ENCODE results near the gene GMPR. TPM values are rescaled to one million over a fixed set of nuclear protein-coding genes. Genes with fewer than 3 reads are reported as not detected.
A peak's percentile ranks its signal among the peaks of the same experiment; 100 is the strongest.

The GMPR gene
- 1 to 10 TPM; 2.5 to 7.0 (median 2.7) TPM for polyA plus RNA-seq

DNA sequence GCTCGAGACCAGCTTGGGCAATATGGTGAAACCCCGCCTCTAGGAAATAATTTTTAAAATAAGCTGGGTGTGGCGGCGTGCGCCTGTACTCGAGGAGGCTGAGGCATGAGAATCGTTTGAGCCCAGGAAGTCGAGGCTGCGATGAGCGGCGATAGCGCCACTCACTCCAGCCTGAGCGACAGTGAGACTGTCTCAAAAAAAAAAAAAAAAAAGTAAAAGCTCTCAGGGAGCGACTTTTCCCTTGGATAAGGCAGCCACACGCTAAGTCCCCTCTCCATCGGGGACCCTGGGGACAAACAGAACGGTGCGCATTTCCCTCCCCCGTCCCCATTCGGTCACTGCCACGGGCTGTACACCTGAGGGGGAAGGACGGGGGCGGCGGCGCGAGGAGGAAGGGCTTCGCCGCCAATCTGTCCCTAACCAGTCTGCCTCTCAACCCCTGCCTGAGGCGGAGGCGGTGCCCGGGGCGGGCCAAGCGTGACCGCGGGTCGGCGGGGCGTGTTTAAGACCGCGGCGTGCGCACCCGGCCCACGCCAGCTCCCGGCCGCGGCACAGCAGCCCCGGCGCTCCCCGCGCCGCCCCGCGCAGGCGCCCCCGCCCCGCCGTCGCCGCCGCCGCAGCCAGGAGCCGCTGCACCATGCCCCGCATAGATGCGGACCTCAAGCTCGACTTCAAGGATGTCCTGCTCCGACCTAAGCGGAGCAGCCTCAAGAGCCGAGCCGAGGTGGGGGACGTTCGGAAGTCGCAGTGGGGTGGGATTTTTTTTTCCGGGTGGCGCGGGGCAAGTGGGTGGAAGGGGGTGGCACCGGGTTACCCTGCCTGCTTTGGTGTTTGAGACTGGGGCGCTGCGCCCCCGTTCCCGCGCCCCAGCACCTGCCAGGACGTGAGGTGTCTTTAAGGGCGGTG, at the start of gene GMPR:
Gene GMPR (plus strand): TSS at position 531 of the 906 bp plus-strand sequence. CDS start 107 bp downstream, at position 638.
- H3K9me3 Mint-ChIP-seq: no peaks in the 10 kb centered on the region
- H3K27me3 Mint-ChIP-seq (ENCODE audit: low read depth in 3 of 3): peaks cover 3 to 13% (median 7%) of the 10 kb centered on the region in 3 donors
- peak within 1 kb of the TSS in 5 of 6 donors; percentile 42 to 92 (median 58) for H3K27ac Mint-ChIP-seq
- peak within 1 kb of the TSS; percentile 87 to 99 (median 94) for H3K4me3 Mint-ChIP-seq
- H3K4me1 Mint-ChIP-seq: peaks cover 29 to 31% of the 10 kb centered on the region in 2 donors
- H3K36me3 Mint-ChIP-seq: no peaks in the 10 kb centered on the region
- DNase-seq: peak; percentile 81 to 84 (median 83)

DNA sequence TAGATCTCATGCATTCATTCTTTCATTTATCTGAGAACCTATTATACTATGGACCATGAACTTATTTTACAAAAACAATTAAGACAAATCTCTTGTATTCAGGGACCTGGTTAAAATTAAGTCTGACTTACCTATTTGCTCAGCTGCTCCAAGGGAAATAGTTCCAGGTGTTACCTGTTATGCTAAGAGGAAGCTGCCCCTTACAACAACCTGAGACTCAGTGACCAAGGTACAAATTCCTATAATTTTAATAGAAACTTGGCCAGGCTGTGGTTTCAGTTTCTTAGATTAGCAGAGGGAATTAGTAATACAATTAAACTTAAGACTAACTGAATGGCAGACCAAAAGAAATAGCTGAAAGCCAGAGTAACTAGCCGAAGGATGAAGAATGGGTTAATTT, 48.2 kb upstream of the GMPR start:
- Mint-ChIP-seq H3K4me1 (no peaks in the 10 kb centered on the region), H3K9me3 (no peaks in the 10 kb centered on the region), H3K4me3 (no peak overlapping the region), H3K27ac (no peak overlapping the region), H3K36me3 (no peaks in the 10 kb centered on the region), H3K27me3 (ENCODE audit: low read depth in 3 of 3) (peaks cover 0 to 4% (median 0%) of the 10 kb centered on the region in 3 donors)
- DNase-seq: no peak

DNA sequence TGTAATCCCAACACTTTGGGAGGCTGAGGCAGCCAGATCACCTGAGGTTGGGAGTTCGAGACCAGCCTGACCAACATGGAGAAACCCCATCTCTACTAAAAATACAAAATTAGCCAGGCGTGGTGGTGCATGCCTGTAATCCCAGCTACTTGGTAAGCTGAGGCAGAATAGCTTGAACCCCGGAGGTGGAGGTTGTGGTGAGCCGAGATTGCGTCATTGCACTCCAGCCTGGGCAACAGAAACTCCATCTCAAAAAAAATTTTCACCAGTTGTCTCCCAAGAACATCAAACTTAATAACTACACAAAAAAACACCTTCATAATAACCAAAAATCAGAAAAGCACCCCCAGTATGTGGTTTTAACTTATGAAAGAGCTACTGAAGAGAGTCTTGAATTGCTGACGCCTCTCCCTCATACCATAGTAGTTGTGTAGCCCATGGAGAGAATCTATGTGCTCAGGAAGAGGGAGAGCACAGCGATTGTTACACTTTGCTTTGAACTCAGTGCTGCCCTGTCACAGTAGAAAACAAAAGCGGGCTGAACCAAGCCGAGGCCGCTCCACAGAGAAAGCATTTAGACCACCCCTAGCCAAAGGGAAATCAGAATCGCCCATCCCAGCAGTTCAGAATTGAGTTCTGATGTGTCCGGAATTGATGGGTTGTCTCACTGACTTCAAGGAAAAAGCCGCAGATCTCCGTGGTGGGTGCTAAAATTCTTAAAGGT, 42.0 kb upstream of the GMPR start:
- Mint-ChIP-seq H3K27ac (no peak overlapping the region), H3K9me3 (peaks cover 0 to 1% (median 0%) of the 10 kb centered on the region in 6 donors), H3K27me3 (ENCODE audit: low read depth in 3 of 3) (peaks cover 0 to 3% (median 2%) of the 10 kb centered on the region in 3 donors), H3K4me3 (no peak overlapping the region), H3K4me1 (no peaks in the 10 kb centered on the region), H3K36me3 (no peaks in the 10 kb centered on the region)
- no peak for DNase-seq

DNA sequence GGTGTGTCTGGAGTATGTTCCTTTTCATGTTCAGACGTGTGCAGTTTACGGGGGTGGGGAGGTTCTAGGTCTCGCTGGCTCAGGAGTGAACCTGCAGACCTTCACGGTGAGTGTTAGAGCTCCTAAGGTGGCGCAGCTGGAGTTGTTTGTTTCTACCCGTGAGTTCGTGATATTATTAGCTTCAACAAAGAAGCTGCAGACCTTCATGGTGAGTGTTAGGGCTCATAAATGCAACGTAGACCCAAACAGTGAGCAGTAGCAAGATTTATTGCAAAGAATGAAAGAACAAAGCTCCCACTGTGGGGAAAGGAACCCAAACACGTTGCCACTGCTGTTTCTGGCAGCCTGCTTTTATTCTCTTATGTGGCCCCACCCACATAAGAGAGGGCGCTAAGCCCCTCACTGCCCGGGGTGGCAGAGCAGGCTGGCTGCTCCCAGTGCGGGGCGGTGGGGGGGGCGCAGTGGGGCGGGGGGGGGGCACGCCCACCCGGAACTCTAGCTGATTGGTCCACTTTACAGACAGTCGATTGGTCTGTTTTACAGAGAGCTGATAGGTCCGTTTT, 41.3 kb upstream of the GMPR start:
- Mint-ChIP-seq H3K4me1 (no peaks in the 10 kb centered on the region), H3K27me3 (ENCODE audit: low read depth in 3 of 3) (peaks cover 3 to 5% (median 3%) of the 10 kb centered on the region in 3 donors), H3K27ac (no peak overlapping the region), H3K4me3 (no peak overlapping the region), H3K9me3 (peaks cover 0 to 1% (median 0%) of the 10 kb centered on the region in 6 donors), H3K36me3 (no peaks in the 10 kb centered on the region)
- DNase-seq: no peak

DNA sequence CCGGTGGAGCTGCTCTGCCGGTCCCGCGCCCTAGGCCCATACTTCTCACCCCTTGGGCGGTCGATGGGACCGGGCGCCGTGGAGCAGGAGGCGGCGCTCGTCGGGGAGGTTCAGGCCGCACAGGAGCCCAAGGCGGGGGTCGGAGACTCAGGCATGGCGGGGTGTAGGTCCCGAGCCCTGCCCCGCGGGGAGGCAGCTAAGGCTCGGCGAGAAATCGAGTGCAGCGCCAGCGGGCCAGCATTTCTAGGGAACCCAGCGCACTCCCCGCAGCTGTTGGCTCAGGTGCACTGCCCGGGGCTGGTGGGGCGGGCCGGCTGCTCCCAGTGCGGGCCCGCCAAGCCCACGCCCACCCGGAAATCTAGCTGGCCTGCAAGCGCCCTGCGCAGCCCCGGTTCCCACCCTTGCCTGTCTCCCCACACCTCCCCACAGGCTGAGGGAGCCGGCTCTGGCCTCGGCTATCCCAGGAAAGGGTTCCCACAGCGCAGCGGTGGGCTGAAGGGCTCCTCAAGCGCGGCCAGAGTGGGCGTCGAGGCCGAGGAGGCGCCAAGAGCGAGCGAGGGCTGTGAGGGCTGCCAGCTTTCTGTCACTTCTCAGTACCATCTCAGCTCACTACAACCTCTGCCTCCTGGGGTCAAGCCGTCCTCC, 40.2 kb upstream of the GMPR start:
- H3K4me1 Mint-ChIP-seq: no peaks in the 10 kb centered on the region
- peaks cover 0 to 1% (median 0%) of the 10 kb centered on the region in 6 donors for H3K9me3 Mint-ChIP-seq
- DNase-seq: no peak
- H3K36me3 Mint-ChIP-seq: no peaks in the 10 kb centered on the region
- H3K27ac Mint-ChIP-seq: no peak overlapping the region
- H3K27me3 Mint-ChIP-seq (ENCODE audit: low read depth in 3 of 3): peaks cover 3 to 5% (median 3%) of the 10 kb centered on the region in 3 donors
- no peak overlapping the region for H3K4me3 Mint-ChIP-seq

DNA sequence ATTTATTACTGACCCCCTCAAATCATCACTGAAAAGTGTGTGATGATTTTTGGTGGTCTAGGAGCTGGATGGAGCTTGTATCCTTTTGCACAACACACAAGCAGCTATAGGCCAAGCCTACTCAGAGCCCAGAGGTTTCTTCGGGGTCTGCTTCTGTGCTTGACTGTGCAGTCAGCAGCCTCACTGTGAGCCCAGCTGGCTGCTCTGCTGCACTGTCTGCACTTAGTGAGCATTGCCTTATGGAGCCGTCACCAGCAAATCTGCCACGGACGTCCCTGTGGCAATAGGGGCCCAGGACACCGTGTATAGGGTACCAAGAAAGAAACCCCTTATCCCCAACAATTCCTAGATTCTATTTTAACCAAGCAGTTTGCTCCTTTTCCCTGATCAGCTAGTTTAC, 38.6 kb upstream of the GMPR start:
- no peak for DNase-seq
- Mint-ChIP-seq H3K27me3 (ENCODE audit: low read depth in 3 of 3) (peaks cover 3 to 5% (median 3%) of the 10 kb centered on the region in 3 donors), H3K36me3 (no peaks in the 10 kb centered on the region), H3K4me1 (no peaks in the 10 kb centered on the region), H3K27ac (peak overlapping the region in 1 of 6 donors; percentile 16), H3K4me3 (no peak overlapping the region), H3K9me3 (peaks cover 0 to 1% (median 0%) of the 10 kb centered on the region in 6 donors)

DNA sequence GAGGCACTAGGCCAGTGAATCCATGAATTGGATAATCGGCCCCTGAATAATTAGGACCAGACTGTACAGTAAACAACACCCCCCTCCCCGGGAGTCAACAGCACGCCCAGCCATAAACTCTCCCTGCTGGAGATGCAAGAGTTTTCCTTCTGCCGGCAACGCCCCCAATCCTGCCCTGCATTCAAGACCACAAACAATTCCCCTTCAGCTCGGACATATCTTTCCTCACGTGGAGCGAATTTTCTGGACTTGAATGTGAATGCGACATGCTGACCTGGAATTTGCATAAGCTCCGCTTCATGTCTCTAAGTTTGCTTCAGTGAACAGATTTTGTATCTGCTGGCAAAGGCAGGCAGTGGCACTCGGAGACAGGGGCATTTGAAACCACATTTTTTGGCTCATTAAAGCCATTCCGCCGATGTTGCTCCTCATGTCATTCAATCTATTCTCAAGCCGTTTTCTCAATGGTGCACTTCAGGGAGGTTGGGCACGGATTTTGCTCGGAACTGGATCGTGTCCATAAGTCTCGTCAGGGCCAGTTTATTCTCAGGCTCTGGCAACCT, 38.0 kb upstream of the GMPR start:
- H3K4me3 Mint-ChIP-seq: no peak overlapping the region
- peaks cover 0 to 1% (median 0%) of the 10 kb centered on the region in 6 donors for H3K9me3 Mint-ChIP-seq
- H3K27me3 Mint-ChIP-seq (ENCODE audit: low read depth in 3 of 3): peaks cover 3 to 5% (median 3%) of the 10 kb centered on the region in 3 donors
- no peaks in the 10 kb centered on the region for H3K4me1 Mint-ChIP-seq
- no peaks in the 10 kb centered on the region for H3K36me3 Mint-ChIP-seq
- no peak for DNase-seq
- no peak overlapping the region for H3K27ac Mint-ChIP-seq

DNA sequence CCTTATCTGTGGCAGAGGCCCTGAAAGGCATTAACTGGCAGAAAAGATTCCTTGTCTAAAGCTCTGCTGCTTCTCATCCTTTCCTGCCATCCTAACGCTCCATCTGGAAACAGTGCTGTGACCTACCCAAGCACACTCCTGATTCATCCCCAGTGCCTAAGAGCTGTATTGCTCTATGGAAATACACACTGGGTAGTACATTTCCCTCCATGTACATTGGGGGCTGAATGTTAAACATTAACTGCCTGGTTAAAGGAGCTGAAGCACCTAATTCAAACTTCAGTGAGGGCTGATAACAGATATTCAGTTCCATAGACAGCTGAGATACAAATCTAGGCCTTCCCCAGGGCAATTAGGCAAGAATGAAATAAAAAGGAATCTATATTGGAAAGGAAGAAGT, 36.7 kb upstream of the GMPR start:
- DNase-seq: no peak
- peaks cover 3 to 5% (median 3%) of the 10 kb centered on the region in 3 donors for H3K27me3 Mint-ChIP-seq (ENCODE audit: low read depth in 3 of 3)
- no peak overlapping the region for H3K4me3 Mint-ChIP-seq
- peaks cover 3 to 5% of the 10 kb centered on the region in 2 donors for H3K4me1 Mint-ChIP-seq
- H3K27ac Mint-ChIP-seq: no peak overlapping the region
- no peaks in the 10 kb centered on the region for H3K36me3 Mint-ChIP-seq
- H3K9me3 Mint-ChIP-seq: peaks cover 0 to 1% (median 0%) of the 10 kb centered on the region in 6 donors

DNA sequence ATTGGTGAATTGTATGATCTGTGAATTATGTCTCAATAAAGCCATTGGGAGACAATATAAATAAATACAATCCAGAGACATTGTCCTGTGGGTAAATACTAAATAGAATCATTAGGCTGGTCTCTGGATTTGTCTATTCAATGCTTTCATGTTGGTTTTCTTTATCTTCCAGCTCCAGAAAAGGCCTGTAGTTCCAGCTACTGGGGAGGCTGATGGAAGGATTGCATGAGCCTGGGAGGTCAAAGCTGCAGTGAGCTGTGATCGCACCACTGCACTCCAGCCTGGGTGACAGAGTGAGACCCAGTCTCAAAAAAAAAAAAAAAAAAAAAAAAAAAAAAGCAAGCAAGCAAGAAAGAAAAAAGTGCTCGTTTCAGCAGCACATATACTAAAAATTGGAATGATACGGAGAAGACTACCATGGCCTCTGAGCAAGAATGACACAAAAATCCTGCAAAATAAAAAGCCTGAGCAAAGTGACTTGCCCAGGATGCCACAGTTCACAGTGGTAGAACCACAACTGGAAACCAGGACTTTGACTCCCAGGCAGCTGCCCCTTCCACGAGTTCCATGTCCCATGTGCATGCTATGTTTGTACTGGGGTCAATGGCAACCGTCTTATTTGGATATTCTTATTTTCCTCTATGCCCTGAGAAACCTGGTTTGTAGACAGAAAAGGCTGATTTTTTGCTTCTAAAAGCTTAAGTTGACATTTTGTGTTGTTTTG, 33.6 kb upstream of the GMPR start:
- no peak overlapping the region for H3K27ac Mint-ChIP-seq
- no peak for DNase-seq
- H3K36me3 Mint-ChIP-seq: no peaks in the 10 kb centered on the region
- peaks cover 3 to 5% of the 10 kb centered on the region in 2 donors for H3K4me1 Mint-ChIP-seq
- H3K27me3 Mint-ChIP-seq (ENCODE audit: low read depth in 3 of 3): peaks cover 0 to 10% (median 5%) of the 10 kb centered on the region in 3 donors
- H3K4me3 Mint-ChIP-seq: no peak overlapping the region
- peaks cover 0 to 1% (median 0%) of the 10 kb centered on the region in 6 donors for H3K9me3 Mint-ChIP-seq

DNA sequence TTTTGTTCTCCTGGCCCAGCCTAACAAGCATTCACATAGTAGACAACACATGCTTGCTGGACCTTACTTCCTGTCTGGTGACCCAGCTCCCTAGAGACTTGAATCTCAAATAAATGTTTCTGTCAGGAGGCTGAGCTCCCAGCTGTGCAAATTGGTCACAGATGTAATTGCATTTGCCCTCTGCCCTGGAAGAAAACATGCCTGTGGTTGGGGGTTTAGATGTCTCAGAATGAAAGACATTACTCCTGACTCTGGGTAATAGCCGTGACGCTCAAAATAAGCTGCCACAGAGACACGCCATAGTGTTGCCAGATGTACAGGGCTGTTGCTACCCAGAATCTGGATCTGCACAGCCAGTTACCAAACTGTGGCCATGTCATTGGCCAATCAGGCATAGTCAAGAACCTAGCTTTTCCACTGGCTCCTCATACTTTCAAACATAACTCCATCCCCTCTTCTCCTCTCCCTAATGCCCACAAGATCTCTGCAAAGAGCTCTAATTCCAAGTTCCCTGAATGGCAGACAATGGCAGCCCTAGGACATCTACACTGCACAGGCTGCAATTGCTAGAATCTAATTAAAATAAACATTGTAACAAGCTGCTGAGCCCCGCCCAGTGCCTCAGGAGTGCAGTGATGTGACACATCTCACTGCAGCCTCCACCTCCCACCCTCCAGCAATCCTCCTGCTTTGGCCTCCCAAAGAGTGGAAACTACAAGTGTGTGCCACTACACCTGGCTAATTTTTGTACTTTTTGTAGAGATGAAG, 32.8 kb upstream of the GMPR start:
- Mint-ChIP-seq H3K4me3 (no peak overlapping the region), H3K27me3 (ENCODE audit: low read depth in 3 of 3) (peaks cover under 1 to 10% (median 5%) of the 10 kb centered on the region in 3 donors), H3K4me1 (peaks cover 3 to 5% of the 10 kb centered on the region in 2 donors), H3K36me3 (no peaks in the 10 kb centered on the region), H3K9me3 (peaks cover 0 to 1% (median 0%) of the 10 kb centered on the region in 6 donors), H3K27ac (no peak overlapping the region)
- no peak for DNase-seq

DNA sequence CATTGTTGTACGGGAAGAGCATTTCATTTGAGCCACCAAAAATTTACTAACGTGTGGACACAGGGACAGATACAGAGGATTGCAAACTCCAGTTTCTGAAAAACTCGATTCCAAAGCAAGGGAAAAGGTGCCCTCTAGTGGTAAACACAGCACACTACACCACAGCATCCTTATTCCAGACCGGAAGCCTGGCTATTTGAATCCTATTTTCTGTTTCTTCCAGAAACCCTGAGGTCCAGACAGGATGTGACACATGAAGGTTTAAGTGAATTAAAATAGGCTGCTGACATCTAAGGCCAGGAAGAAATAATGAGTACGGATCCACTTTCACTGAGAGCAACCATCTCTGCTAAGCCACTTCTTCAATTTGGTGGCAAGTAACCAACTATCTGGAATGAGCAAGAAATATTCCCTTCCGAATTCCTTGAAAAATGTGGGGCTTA, 31.8 kb upstream of the GMPR start:
- Mint-ChIP-seq H3K4me3 (no peak overlapping the region), H3K27ac (no peak overlapping the region), H3K9me3 (no peaks in the 10 kb centered on the region), H3K36me3 (no peaks in the 10 kb centered on the region), H3K4me1 (peaks cover 3 to 5% of the 10 kb centered on the region in 2 donors), H3K27me3 (ENCODE audit: low read depth in 3 of 3) (peaks cover 2 to 10% (median 5%) of the 10 kb centered on the region in 3 donors)
- peak; percentile 54 to 64 (median 63) for DNase-seq

DNA sequence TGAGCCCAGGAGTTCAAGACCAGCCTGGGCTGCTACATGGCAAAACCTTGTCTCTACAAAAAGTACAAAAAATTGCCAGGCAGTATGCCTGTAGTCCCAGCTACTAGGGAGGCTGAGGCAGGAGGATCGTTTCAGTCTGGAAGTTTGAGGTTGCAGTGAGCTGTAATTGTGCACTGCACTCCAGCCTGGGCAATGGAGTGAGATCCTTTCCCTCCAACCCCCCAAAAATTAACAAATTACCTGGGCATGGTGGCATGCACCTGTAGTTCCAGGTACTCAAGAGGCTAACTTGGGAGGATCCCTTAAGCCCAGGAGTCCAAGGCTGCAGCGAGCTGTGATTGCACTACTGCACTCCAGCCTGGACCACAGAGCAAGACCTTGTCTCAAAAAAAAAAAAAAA, 29.4 kb upstream of the GMPR start:
- no peak for DNase-seq
- H3K27me3 Mint-ChIP-seq (ENCODE audit: low read depth in 3 of 3): peaks cover 2 to 12% (median 4%) of the 10 kb centered on the region in 3 donors
- no peaks in the 10 kb centered on the region for H3K36me3 Mint-ChIP-seq
- no peaks in the 10 kb centered on the region for H3K9me3 Mint-ChIP-seq
- no peak overlapping the region for H3K27ac Mint-ChIP-seq
- H3K4me1 Mint-ChIP-seq: peaks cover 3 to 5% of the 10 kb centered on the region in 2 donors
- no peak overlapping the region for H3K4me3 Mint-ChIP-seq
